IMR-90 (cell line): Measurements from ENCODE around the gene CLIP3.
"Not testable (repeated sequence)": the region's sequence is repeated elsewhere in the genome, so short reads cannot be mapped to it uniquely, and the experiment has no call there.

Experiments
- BHLHE40 ChIP-seq: fragments of 150-350 bp; IDR thresholded peaks from 2 replicates; pipeline ENCODE4 v1.6.1; 2016; ENCODE audit warnings: mild to moderate bottlenecking, low read depth, low read length
- FOS ChIP-seq: fragments of 150-350 bp; IDR thresholded peaks from 2 replicates; pipeline ENCODE4 v1.6.1; 2016; ENCODE audit warnings: low read depth, low read length
- MAZ ChIP-seq: IDR thresholded peaks from 2 replicates; pipeline ENCODE4 v1.6.1; 2012; ENCODE audit warnings: low read depth, mild to moderate bottlenecking, low read length, improper control_type of control experiment, moderate library complexity, borderline replicate concordance
- MXI1 ChIP-seq: IDR thresholded peaks from 2 replicates; pipeline ENCODE4 v1.6.1; 2012; ENCODE audit warnings: low read depth, mild to moderate bottlenecking, low read length, moderate library complexity, borderline replicate concordance
- POLR2A ChIP-seq: IDR thresholded peaks from 2 replicates; pipeline ENCODE4 v1.6.1; 2012; ENCODE audit warnings: mild to moderate bottlenecking, low read depth, low read length
- RAD21 ChIP-seq: IDR thresholded peaks from 2 replicates; pipeline ENCODE4 v1.6.1; 2012; ENCODE audit warnings: low read length, improper control_type of control experiment
- SMC3 ChIP-seq: fragments of 150-350 bp; IDR thresholded peaks from 2 replicates; pipeline ENCODE4 v1.6.1; 2016; ENCODE audit warnings: low read depth, mild to moderate bottlenecking, antibody characterized with exemption, low read length, moderate library complexity
- TF ChIP-seq, protein P1 (sequence below): conservative IDR thresholded peaks from 2 replicates; pipeline ENCODE4 v1.5.1; 2012; ENCODE audit warnings: mild to moderate bottlenecking, low read depth, low read length, improper control_type of control experiment
- TF ChIP-seq, protein P2 (sequence below): fragments of 150-350 bp; IDR thresholded peaks from 2 replicates; pipeline ENCODE4 v1.6.1; 2017; ENCODE audit warnings: mild to moderate bottlenecking, antibody characterized with exemption, low read length, low read depth

DNA sequence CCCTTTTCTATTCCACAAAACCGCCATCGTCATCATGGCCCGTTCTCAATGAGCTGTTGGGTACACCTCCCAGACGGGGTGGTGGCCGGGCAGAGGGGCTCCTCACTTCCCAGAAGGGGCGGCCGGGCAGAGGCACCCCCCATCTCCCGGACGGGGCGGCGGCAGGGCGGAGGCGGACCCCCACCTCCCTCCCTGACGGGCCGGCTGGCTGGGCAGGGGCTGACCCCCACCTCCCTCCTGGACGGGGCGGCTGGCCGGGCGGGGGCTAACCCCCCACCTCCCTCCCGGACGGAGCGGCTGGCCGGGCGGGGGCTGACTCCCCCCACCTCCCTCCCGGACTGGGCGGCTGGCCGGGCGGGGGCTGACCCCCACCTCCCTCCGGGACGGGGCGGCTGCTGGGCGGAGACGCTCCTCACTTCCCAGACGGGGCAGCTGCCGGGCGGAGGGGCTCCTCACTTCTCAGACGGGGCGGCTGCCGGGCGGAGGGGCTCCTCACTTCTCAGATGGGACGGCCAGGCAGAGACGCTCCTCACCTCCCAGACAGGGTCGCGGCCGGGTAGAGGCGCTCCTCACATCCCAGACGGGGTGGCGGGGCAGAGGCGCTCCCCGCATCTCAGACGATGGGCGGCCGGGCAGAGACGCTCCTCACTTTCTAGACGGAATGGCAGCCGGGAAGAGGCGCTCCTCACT is 36.3 kb upstream of the CLIP3 start:
- TF ChIP-seq, protein P1, sequence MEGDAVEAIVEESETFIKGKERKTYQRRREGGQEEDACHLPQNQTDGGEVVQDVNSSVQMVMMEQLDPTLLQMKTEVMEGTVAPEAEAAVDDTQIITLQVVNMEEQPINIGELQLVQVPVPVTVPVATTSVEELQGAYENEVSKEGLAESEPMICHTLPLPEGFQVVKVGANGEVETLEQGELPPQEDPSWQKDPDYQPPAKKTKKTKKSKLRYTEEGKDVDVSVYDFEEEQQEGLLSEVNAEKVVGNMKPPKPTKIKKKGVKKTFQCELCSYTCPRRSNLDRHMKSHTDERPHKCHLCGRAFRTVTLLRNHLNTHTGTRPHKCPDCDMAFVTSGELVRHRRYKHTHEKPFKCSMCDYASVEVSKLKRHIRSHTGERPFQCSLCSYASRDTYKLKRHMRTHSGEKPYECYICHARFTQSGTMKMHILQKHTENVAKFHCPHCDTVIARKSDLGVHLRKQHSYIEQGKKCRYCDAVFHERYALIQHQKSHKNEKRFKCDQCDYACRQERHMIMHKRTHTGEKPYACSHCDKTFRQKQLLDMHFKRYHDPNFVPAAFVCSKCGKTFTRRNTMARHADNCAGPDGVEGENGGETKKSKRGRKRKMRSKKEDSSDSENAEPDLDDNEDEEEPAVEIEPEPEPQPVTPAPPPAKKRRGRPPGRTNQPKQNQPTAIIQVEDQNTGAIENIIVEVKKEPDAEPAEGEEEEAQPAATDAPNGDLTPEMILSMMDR, result not testable (repeated sequence)
- TF ChIP-seq, protein P2, sequence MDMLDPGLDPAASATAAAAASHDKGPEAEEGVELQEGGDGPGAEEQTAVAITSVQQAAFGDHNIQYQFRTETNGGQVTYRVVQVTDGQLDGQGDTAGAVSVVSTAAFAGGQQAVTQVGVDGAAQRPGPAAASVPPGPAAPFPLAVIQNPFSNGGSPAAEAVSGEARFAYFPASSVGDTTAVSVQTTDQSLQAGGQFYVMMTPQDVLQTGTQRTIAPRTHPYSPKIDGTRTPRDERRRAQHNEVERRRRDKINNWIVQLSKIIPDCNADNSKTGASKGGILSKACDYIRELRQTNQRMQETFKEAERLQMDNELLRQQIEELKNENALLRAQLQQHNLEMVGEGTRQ, result not testable (repeated sequence)
- TF ChIP-seq BHLHE40, FOS, POLR2A, SMC3, RAD21, MAZ, MXI1: not testable (repeated sequence)
